ENCODE measurements around the gene OR4K2. TPM values are rescaled to one million over a fixed set of nuclear protein-coding genes. Genes with fewer than 3 reads are reported as not detected.

OR4K2 gene
- total RNA-seq, 1 experiment from 2014 or later: not detected

DNA sequence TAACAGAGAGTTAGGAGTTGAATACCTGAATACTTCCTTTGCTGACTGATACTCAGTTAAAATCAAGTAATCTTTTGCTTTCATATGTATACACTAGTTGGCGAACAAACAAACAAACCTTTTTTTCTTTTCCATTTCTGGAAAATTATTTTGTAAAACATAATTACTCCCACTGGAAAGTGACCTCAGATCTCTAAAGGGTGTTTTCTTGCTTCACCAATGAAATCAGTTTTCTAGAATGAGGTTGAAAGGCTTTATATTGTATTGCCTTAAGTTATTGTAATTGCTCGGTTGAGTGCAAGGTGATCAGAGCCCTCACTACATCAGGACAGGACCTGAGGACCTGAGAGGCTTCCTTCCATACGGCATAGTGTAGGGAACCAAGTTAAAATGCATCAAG, 55.7 kb downstream of the OR4K2 start, which contains the start of gene OR4K1:
TSS of gene OR4K1 (plus strand) at position 301 of the 400 bp plus-strand sequence. CDS start 4,750 bp downstream, outside the sequence.
- Histone ChIP-seq H3K4me3 (ENCODE audit: low read depth in 2 of 2, low read length in 2 of 2) (no peak within 1 kb of the TSS), H3K27ac (ENCODE audit: low read length) (no peak within 1 kb of the TSS), H3K4me1 (ENCODE audit: control insufficient read depth, insufficient read depth, low read length) (no peaks in the 10 kb centered on the region), H3K27me3 (ENCODE audit: control insufficient read depth, insufficient read depth, low read length) (no peaks in the 10 kb centered on the region), H3K9me3 (ENCODE audit: control insufficient read depth, insufficient read depth, low read depth, low read length) (no peaks in the 10 kb centered on the region), H3K36me3 (ENCODE audit: control insufficient read depth, insufficient read depth, low read length) (no peaks in the 10 kb centered on the region)
- ChIA-PET CTCF (no interaction called here), POLR2A (no interaction called here)
- intact Hi-C loops (cut with micrococcal nuclease; ENCODE audit: unreplicated experiment): no loop called here
- DNase-seq (ENCODE audit: low read depth, low spot score) (no peak), ATAC-seq (no peak)
- in situ Hi-C loops (cut with HindIII; ENCODE audit: low pct_unique_long_range_greater_than_20kb, low sequenced_read_pairs): no loop called here
- TF ChIP-seq SIN3A (IDR thresholded peaks at IDR 0.05; ENCODE audit: borderline replicate concordance, insufficient read depth, low read depth, low read length): no peak
- TF ChIP-seq TCF7L2 (IDR thresholded peaks at IDR 0.05; ENCODE audit: low read depth, low read length): no peak
- TF ChIP-seq, protein P1, sequence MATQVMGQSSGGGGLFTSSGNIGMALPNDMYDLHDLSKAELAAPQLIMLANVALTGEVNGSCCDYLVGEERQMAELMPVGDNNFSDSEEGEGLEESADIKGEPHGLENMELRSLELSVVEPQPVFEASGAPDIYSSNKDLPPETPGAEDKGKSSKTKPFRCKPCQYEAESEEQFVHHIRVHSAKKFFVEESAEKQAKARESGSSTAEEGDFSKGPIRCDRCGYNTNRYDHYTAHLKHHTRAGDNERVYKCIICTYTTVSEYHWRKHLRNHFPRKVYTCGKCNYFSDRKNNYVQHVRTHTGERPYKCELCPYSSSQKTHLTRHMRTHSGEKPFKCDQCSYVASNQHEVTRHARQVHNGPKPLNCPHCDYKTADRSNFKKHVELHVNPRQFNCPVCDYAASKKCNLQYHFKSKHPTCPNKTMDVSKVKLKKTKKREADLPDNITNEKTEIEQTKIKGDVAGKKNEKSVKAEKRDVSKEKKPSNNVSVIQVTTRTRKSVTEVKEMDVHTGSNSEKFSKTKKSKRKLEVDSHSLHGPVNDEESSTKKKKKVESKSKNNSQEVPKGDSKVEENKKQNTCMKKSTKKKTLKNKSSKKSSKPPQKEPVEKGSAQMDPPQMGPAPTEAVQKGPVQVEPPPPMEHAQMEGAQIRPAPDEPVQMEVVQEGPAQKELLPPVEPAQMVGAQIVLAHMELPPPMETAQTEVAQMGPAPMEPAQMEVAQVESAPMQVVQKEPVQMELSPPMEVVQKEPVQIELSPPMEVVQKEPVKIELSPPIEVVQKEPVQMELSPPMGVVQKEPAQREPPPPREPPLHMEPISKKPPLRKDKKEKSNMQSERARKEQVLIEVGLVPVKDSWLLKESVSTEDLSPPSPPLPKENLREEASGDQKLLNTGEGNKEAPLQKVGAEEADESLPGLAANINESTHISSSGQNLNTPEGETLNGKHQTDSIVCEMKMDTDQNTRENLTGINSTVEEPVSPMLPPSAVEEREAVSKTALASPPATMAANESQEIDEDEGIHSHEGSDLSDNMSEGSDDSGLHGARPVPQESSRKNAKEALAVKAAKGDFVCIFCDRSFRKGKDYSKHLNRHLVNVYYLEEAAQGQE (IDR thresholded peaks at IDR 0.05; ENCODE audit: insufficient read depth in 1 of 2, low read depth in 2 of 2, low read length in 1 of 2): no peak
- TF ChIP-seq POLR2AphosphoS5 (IDR thresholded peaks at IDR 0.05; ENCODE audit: low read depth, low read length): no peak
- BruUV-seq (replicated peaks): no TSS peak

Other genes with a start within 250 kb of the OR4K2 start
- not detected for gene OR11H2, start 161.3 kb upstream of the OR4K2 start, total RNA-seq (2021; ENCODE audit: unreplicated experiment)
- not detected for gene OR4Q3, start 131.6 kb upstream of the OR4K2 start, total RNA-seq (2021; ENCODE audit: unreplicated experiment)
- gene OR4M1, start 101.6 kb upstream of the OR4K2 start, total RNA-seq (2021; ENCODE audit: unreplicated experiment): not detected
- gene OR4N2, start 71.4 kb upstream of the OR4K2 start, total RNA-seq (2021; ENCODE audit: unreplicated experiment): not detected
- gene OR4K5, start 45.5 kb downstream of the OR4K2 start, total RNA-seq (2021; ENCODE audit: unreplicated experiment): not detected
- gene OR4K1, start 55.8 kb downstream of the OR4K2 start, total RNA-seq (2021; ENCODE audit: unreplicated experiment): not detected
- gene OR4K15, start 100.4 kb downstream of the OR4K2 start, total RNA-seq (2021; ENCODE audit: unreplicated experiment): not detected
- not detected for gene OR4Q2, start 127.0 kb downstream of the OR4K2 start, total RNA-seq (2021; ENCODE audit: unreplicated experiment)
- not detected for gene OR4K14, start 144.2 kb downstream of the OR4K2 start, total RNA-seq (2021; ENCODE audit: unreplicated experiment)
- not detected for gene OR4K13, start 160.9 kb downstream of the OR4K2 start, total RNA-seq (2021; ENCODE audit: unreplicated experiment)
- gene OR4L1, start 184.9 kb downstream of the OR4K2 start, total RNA-seq (2021; ENCODE audit: unreplicated experiment): not detected
- not detected for gene OR4K17, start 235.6 kb downstream of the OR4K2 start, total RNA-seq (2021; ENCODE audit: unreplicated experiment)

Data from Panc1 (cell line).